ENCODE measurements around the gene BCAS3.

- TF ChIP-seq CTCF (IDR thresholded peaks at IDR 0.05 in 4 of 5, conservative IDR thresholded peaks at IDR 0.05 in 1 of 5), result no peak
- no peak for TF ChIP-seq POLR2A (IDR thresholded peaks at IDR 0.05)
Observed at GRCh38 chr17:61404913-61405685, 727.4 kb downstream of the BCAS3 start.
